ENCODE results near the gene MARCHF3. TPM values are rescaled to one million over a fixed set of nuclear protein-coding genes. Genes with fewer than 3 reads are reported as not detected.

Gene MARCHF3, protein sequence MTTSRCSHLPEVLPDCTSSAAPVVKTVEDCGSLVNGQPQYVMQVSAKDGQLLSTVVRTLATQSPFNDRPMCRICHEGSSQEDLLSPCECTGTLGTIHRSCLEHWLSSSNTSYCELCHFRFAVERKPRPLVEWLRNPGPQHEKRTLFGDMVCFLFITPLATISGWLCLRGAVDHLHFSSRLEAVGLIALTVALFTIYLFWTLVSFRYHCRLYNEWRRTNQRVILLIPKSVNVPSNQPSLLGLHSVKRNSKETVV
- 0.59 to 1.2 TPM (median 0.89 TPM) in 5 replicates for total RNA-seq (2022; extraction: Qiagen RNA extraction; ENCODE audit: low read depth)

DNA sequence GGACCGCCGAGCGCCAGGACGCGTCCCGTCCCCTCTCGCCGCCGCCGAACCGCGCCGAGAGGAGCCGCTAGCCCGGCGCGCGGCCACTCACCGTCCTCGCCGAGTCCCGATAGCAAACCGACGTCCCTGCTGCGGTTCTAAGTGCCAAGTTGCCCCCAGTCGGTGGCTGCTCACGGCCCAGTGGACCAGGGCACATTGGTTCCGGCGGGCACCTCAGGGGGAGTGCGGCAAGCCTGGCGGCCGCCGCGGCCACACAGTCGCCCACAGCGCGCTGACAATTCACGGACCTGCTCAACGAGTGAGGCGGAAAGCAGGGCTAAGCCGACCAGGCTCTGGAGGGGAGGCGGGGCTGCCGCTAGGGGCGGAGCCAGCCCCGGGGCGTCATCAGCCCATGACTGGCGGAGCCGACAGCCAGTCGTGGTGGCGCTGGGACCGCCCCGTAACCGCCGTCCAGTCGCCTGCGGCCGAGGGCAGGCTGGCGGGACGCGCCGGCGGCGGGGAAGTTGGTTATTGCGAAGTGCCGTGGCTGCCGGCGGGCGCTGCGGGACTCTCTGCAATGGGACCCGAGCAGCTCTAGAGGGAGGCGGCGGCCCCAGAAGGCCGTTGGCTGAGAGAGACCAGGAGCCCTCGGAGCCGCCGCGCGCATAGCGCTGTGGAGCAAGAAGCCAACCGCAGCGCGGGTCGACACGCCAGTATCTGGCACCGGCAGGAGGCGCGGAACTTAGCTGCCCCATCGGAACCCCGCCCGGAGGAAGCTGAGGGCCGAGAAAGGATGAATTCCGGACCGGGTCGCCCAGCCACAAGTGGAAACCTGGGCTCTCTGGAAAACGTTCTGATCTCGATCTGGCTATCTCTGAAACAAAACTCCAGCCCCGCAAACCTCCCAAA is at the start of gene MARCHF3:
Gene MARCHF3, minus strand, starts transcription at position 300 of the 888 bp plus-strand sequence. CDS start 112,387 bp downstream, outside the sequence.

DNA sequence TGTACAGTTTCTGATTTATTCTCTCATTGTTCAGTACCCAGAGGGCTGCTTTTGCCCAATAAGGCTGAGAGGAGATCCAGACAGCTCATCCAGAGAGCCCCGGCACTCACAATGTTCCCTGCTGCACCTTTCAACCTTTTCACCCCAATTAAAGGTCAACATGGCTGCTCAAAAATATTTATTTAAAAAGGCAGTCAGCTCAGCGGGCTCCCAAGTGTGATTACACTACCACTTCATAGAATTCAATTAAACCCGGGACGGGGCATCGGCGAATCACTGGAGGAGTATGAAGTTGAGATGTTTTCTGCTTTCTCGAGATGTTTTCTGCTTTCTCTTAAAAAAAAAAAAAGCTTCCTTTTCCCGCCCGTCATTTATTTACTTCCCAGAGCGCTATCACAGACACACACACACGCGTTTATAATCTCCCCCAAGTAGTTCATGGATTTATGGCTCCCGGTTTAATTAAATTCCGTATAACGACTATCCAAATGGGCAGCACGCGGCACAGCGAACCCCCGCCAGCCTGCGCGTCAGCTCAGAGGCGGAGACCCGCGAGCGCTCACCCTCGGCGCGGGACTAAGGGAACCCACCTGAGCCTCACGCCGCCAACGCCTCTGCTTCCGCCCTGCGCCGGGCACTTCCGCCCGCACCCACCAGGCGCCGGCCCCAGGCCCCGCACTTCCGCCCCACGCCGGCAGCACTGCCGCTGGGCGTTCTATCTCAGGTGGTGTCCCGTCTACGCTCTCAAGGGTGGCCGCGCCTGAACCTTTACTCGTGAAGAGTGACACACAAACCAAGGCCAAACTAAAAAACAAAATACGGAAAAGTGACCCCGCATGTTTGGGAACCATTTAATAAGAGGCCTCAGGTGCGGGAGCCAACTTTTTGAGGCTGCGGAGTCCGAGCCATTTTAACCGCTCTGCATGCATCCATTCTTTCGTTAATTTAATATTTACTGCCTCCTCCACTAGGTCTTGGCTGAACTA is 42.8 kb upstream of the MARCHF3 start, which contains the start of gene C5orf63:
Gene C5orf63, minus strand, starts transcription at position 642 of the 986 bp plus-strand sequence. CDS start 14,507 bp downstream, outside the sequence.

Other genes with a start within 250 kb of the MARCHF3 start
- 3.3 to 4.4 TPM (median 3.7 TPM) in 5 replicates for gene C5orf63, start 42.9 kb upstream of the MARCHF3 start, total RNA-seq (2022; extraction: Qiagen RNA extraction; ENCODE audit: low read depth)

Measured in A549 treated with CpdA at 1 μM for 4 hours (cell line).